H1 (cell line): ENCODE measurements around the gene INPP5J. TPM values are rescaled to one million over a fixed set of nuclear protein-coding genes. Genes with fewer than 3 reads are reported as not detected.
A peak's percentile ranks its signal among the peaks of the same experiment; 100 is the strongest.

Experiments used
- CTCF ChIA-PET: fragments of 300-600 bp; sonication (Branson Sonifier 250); formaldehyde crosslinking; loops from one replicate; lab custom pipeline; 2021; ENCODE audit not compliant: partially characterized antibody; lab: Charles Lee
- POLR2A ChIA-PET: fragments of 300-600 bp; sonication (Branson Sonifier 250); formaldehyde crosslinking; loops from one replicate; lab custom pipeline; 2021; ENCODE audit warnings: inconsistent platforms; ENCODE audit not compliant: partially characterized antibody; lab: Charles Lee
- DNase-seq, 2 experiments: peaks; one replicate each; pipeline versions ENCODE4 v3.0.0 to v3.0.0-alpha.2; 2010 to 2022; ENCODE audit warnings: low spot score in 2 of 2, low read depth in 1 of 2, mixed read lengths in 1 of 2
- FAIRE-seq: peaks from 2 replicates; lab custom pipeline; 2011; peaks lifted over from hg19 to GRCh38; lab: Jason Lieb, UNC
- H2AFZ ChIP-seq: 2 replicates; pipeline ENCODE4 v1.8.1; 2012; ENCODE audit warnings: low read length, inconsistent platforms
- H2AK5ac ChIP-seq: 2 replicates; pipeline ENCODE4 v1.6.1; 2013; ENCODE audit warnings: low read depth, low read length
- H2BK120ac ChIP-seq: replicated peaks from 2 replicates; pipeline ENCODE3; 2013; ENCODE audit warnings: low read depth, low read length, inconsistent platforms
- H2BK12ac ChIP-seq: 2 replicates; pipeline ENCODE4 v1.6.1; 2013; ENCODE audit warnings: low read depth, low read length
- H2BK15ac ChIP-seq: 2 replicates; pipeline ENCODE4 v1.6.1; 2013; ENCODE audit warnings: low read length
- H2BK20ac ChIP-seq: 2 replicates; pipeline ENCODE4 v1.6.1; 2013; ENCODE audit warnings: low read length
- H2BK5ac ChIP-seq: 2 replicates; pipeline ENCODE4 v1.6.1; 2013; ENCODE audit warnings: low read depth, low read length
- H3K14ac ChIP-seq: 2 replicates; pipeline ENCODE4 v1.6.1; 2013; ENCODE audit warnings: inconsistent platforms; ENCODE audit not compliant: insufficient read length
- H3K18ac ChIP-seq: 2 replicates; pipeline ENCODE4 v1.6.1; 2013; ENCODE audit warnings: low read length; ENCODE audit errors: extremely low read depth
- H3K23ac ChIP-seq: 2 replicates; pipeline ENCODE4 v1.6.1; 2013; ENCODE audit warnings: inconsistent platforms; ENCODE audit not compliant: insufficient read length
- H3K23me2 ChIP-seq: 2 replicates; pipeline ENCODE4 v1.6.1; 2013; ENCODE audit warnings: low read depth, low read length
- H3K27ac ChIP-seq: 2 replicates; pipeline ENCODE4 v1.6.1; 2011; ENCODE audit warnings: low read depth, low read length, inconsistent platforms
- H3K27me3 ChIP-seq, 4 experiments: replicated peaks in 1 of 4; 1 replicate in 1 of 4; 2 replicates in 3 of 4; pipeline versions ENCODE4 v1.6.1 to v1.8.1; 2011 to 2013; ENCODE audit warnings: low read length in 3 of 4, mild to moderate bottlenecking in 3 of 4, inconsistent platforms in 2 of 4, mixed read lengths in 2 of 4, moderate library complexity in 1 of 4; ENCODE audit not compliant: control insufficient read depth in 3 of 4, insufficient read depth in 3 of 4; ENCODE audit errors: extremely low read depth in 1 of 4
- H3K36me3 ChIP-seq, 4 experiments: 2 replicates each; pipeline versions ENCODE4 v1.6.1 to v1.8.1; 2011 to 2013; ENCODE audit warnings: mild to moderate bottlenecking in 4 of 4, low read length in 3 of 4, moderate library complexity in 2 of 4, control low read depth in 1 of 4, inconsistent platforms in 1 of 4; ENCODE audit not compliant: insufficient read depth in 4 of 4, control insufficient read depth in 2 of 4
- H3K4ac ChIP-seq: replicated peaks from 2 replicates; pipeline ENCODE3; 2013; ENCODE audit warnings: low read length, low read depth, mixed read lengths, inconsistent platforms; ENCODE audit not compliant: insufficient read length
- H3K4me1 ChIP-seq, 4 experiments: replicated peaks in 1 of 4; 1 replicate in 1 of 4; 2 replicates in 3 of 4; pipeline versions ENCODE4 v1.6.1 to v1.8.1; 2011 to 2013; ENCODE audit warnings: low read length in 3 of 4, inconsistent platforms in 2 of 4, mixed read lengths in 1 of 4; ENCODE audit not compliant: insufficient read depth in 4 of 4, control insufficient read depth in 3 of 4
- H3K4me2 ChIP-seq, 2 experiments: 2 replicates each; pipeline versions ENCODE4 v1.6.1 to v1.8.1; 2011 to 2013; ENCODE audit warnings: low read depth in 2 of 2, low read length in 2 of 2, control low read depth in 1 of 2, inconsistent platforms in 1 of 2, mild to moderate bottlenecking in 1 of 2; ENCODE audit not compliant: insufficient read depth in 1 of 2
- H3K4me3 ChIP-seq, 4 experiments: fragments of 200-600, 300-600 bp in 1 of 4; sonication (generic), shearing (Covaris generic), sonication (Bioruptor Twin) in 1 of 4; 2 replicates each; pipeline versions ENCODE4 v1.5.1 to v1.8.1; 2011 to 2016; ENCODE audit warnings: low read length in 4 of 4, low read depth in 3 of 4, control low read depth in 2 of 4, inconsistent platforms in 2 of 4, mild to moderate bottlenecking in 2 of 4, mixed read lengths in 1 of 4, moderate library complexity in 1 of 4; ENCODE audit not compliant: insufficient read depth in 2 of 4; ENCODE audit errors: extremely low read depth in 1 of 4
- H3K56ac ChIP-seq: replicated peaks from 2 replicates; pipeline ENCODE3; 2013; ENCODE audit warnings: low read depth, mild to moderate bottlenecking, mixed read lengths, low read length, inconsistent platforms; ENCODE audit not compliant: insufficient read length
- H3K79me1 ChIP-seq: 2 replicates; pipeline ENCODE4 v1.6.1; 2013; ENCODE audit warnings: low read depth, low read length, control low read depth
- H3K79me2 ChIP-seq, 2 experiments: 2 replicates each; pipeline versions ENCODE4 v1.6.1 to v1.8.1; 2012 to 2013; ENCODE audit warnings: low read length in 2 of 2, mild to moderate bottlenecking in 2 of 2, inconsistent platforms in 1 of 2; ENCODE audit not compliant: insufficient read depth in 2 of 2, control insufficient read depth in 1 of 2
- H3K9ac ChIP-seq, 4 experiments: replicated peaks in 1 of 4; 1 replicate in 1 of 4; 2 replicates in 3 of 4; pipeline versions ENCODE4 v1.6.1 to v1.8.1; 2011 to 2013; ENCODE audit warnings: low read depth in 3 of 4, low read length in 3 of 4, control low read depth in 2 of 4, mild to moderate bottlenecking in 2 of 4, moderate library complexity in 2 of 4, inconsistent platforms in 1 of 4; ENCODE audit errors: extremely low read depth in 1 of 4
- H3K9me3 ChIP-seq, 2 experiments: 2 replicates each; pipeline versions ENCODE4 v1.6.1 to v1.8.1; 2012 to 2013; ENCODE audit warnings: mild to moderate bottlenecking in 2 of 2, moderate library complexity in 2 of 2, control low read depth in 1 of 2, inconsistent platforms in 1 of 2, low read depth in 1 of 2, low read length in 1 of 2, mixed read lengths in 1 of 2; ENCODE audit not compliant: insufficient read depth in 2 of 2
- H4K20me1 ChIP-seq, 2 experiments: replicated peaks in 1 of 2; 2 replicates each; pipeline versions ENCODE3 to v1.8.1; 2011 to 2013; ENCODE audit warnings: inconsistent platforms in 2 of 2, low read length in 2 of 2, mild to moderate bottlenecking in 1 of 2; ENCODE audit not compliant: insufficient read depth in 2 of 2, control insufficient read depth in 1 of 2
- H4K5ac ChIP-seq: 2 replicates; pipeline ENCODE4 v1.6.1; 2013; ENCODE audit warnings: low read length, low read depth, mixed read lengths, inconsistent platforms; ENCODE audit not compliant: insufficient read length
- H4K8ac ChIP-seq: 2 replicates; pipeline ENCODE4 v1.8.0; 2013; ENCODE audit warnings: mild to moderate bottlenecking, moderate library complexity, low read length, inconsistent platforms; ENCODE audit not compliant: insufficient read depth; ENCODE audit errors: extremely low read depth
- H4K91ac ChIP-seq: replicated peaks from 2 replicates; pipeline ENCODE3; 2013; ENCODE audit warnings: low read length, mixed read lengths, inconsistent platforms; ENCODE audit not compliant: insufficient read length
- ASH2L ChIP-seq: fragments of 200-600, 300-600 bp; sonication (generic); IDR thresholded peaks from one replicate; pipeline ENCODE4 v1.7.1; 2017; ENCODE audit warnings: low read length
- BACH1 ChIP-seq: IDR thresholded peaks from 2 replicates; pipeline ENCODE4 v1.6.1; 2012; ENCODE audit warnings: low read length, improper control_type of control experiment
- CEBPB ChIP-seq: IDR thresholded peaks from 2 replicates; pipeline ENCODE4 v1.6.1; 2012; ENCODE audit warnings: low read depth, low read length
- E2F6 ChIP-seq: IDR thresholded peaks from 2 replicates; pipeline ENCODE4 v1.6.1; 2012; ENCODE audit warnings: inconsistent platforms
- EGR1 ChIP-seq: IDR thresholded peaks from 2 replicates; pipeline ENCODE4 v1.6.1; 2011; ENCODE audit warnings: low read depth, low read length, borderline replicate concordance
- GABPA ChIP-seq: IDR thresholded peaks from 2 replicates; pipeline ENCODE4 v1.6.1; 2011; ENCODE audit warnings: mild to moderate bottlenecking, low read length, moderate library complexity, borderline replicate concordance; ENCODE audit not compliant: insufficient read depth
- KDM5A ChIP-seq: fragments of 200-600 bp; IDR thresholded peaks from 2 replicates; pipeline ENCODE4 v1.7.1; 2012; ENCODE audit warnings: mild to moderate bottlenecking, low read length, inconsistent platforms, mixed read lengths
- MAX ChIP-seq: IDR thresholded peaks from 2 replicates; pipeline ENCODE4 v1.6.1; 2012; ENCODE audit warnings: inconsistent platforms
- SAP30 ChIP-seq: fragments of 300-600 bp; sonication (generic); IDR thresholded peaks from 2 replicates; pipeline ENCODE4 v1.7.1; 2012; ENCODE audit warnings: low read length, moderate library complexity, mild to moderate bottlenecking, inconsistent platforms; ENCODE audit not compliant: insufficient read depth, insufficient replicate concordance
- SP2 ChIP-seq: IDR thresholded peaks from 2 replicates; pipeline ENCODE4 v1.6.1; 2012; ENCODE audit warnings: mild to moderate bottlenecking, low read length, inconsistent platforms
- SRF ChIP-seq: IDR thresholded peaks from 2 replicates; pipeline ENCODE4 v1.6.1; 2011; ENCODE audit warnings: mild to moderate bottlenecking, low read depth, low read length, moderate library complexity
- SUZ12 ChIP-seq: fragments of 200-600 bp; sonication (generic); IDR thresholded peaks from 2 replicates; pipeline ENCODE4 v1.6.1; 2012; ENCODE audit warnings: mild to moderate bottlenecking, inconsistent platforms, low read length, moderate library complexity, mixed read lengths
- ZNF274 ChIP-seq: IDR thresholded peaks from 2 replicates; pipeline ENCODE4 v1.7.0; 2012; ENCODE audit warnings: low read length, borderline replicate concordance; ENCODE audit errors: extremely low read depth
- WGBS, 2 experiments: shearing (Covaris generic) in 1 of 2; methylation state at CpG; one replicate each; pipeline versions ENCODE4 v1.1.6 to v1.1.7; 2013 to 2015; ENCODE audit warnings: low lambda C conversion rate in 2 of 2, mixed read lengths in 2 of 2, inconsistent platforms in 1 of 2, low coverage in 1 of 2, missing lambda C conversion rate in 1 of 2; ENCODE audit not compliant: insufficient replicate concordance in 2 of 2, insufficient coverage in 1 of 2, insufficient read length in 1 of 2; ENCODE audit errors: extremely low coverage in 1 of 2, missing lambda C conversion rate in 1 of 2; 5-methylcytosine and 5-hydroxymethylcytosine counted together
- polyA plus RNA-seq, 7 experiments: library from polyadenylated mRNA; depleted of rRNA in 3 of 7; stranded (reverse) in 5 of 7; unstranded in 2 of 7; fragments of >200 nt in 5 of 7; fragments of 200-250 nt in 2 of 7; gene quantifications; 1 replicate in 5 of 7; 2 replicates in 1 of 7; 4 replicates in 1 of 7; pipeline versions ENCODE4 v1.2.1 to v1.2.3, GENCODE V29; 2011 to 2013; ENCODE audit warnings: missing spikeins in 2 of 7, mixed read lengths in 2 of 7
- total RNA-seq: library from RNA; stranded (reverse); fragmentation: NEBNext Ultra II Directional; extraction: Animal tissue kit (Norgen Biotek cat#: 25700); gene quantifications from 2 replicates; pipeline ENCODE4 v1.2.1, GENCODE V29; 2021

Gene INPP5J
- total and polyA plus RNA-seq, 2 of the 8 experiments (the other 6 are each of a cell fraction or from before 2014, with no cell fraction given): 5.4 to 6.0 TPM

- no peak for FAIRE-seq
- no peak overlapping the region for H2AFZ ChIP-seq
- no peak overlapping the region for H3K4me2 ChIP-seq
- no peak overlapping the region for H3K4ac ChIP-seq
- no peak overlapping the region for H3K9ac ChIP-seq
- no peak overlapping the region for H2BK120ac ChIP-seq
- peaks cover 0 to 14% of the 10 kb centered on the region in 2 experiments; a peak in 3 of 4 replicates for H3K79me2 ChIP-seq
- no peak overlapping the region for H2BK5ac ChIP-seq
- no peak overlapping the region for H3K27ac ChIP-seq
- no peak overlapping the region for H3K14ac ChIP-seq
- POLR2A ChIA-PET: interaction anchor here (1.5 kb wide), 1 partner anchor 59 kb away, joined by 3 read pairs; no protein-coding TSS in a partner anchor
- H3K27me3 ChIP-seq: 0 out of 7 replicates have a peak, but pooled peaks cover 0 to 3% (median 0%) of the 10 kb centered on the region in 4 experiments
- H4K5ac ChIP-seq: no peak overlapping the region
- no peak overlapping the region for H2BK12ac ChIP-seq
- peaks cover 11% of the 10 kb centered on the region; the same call in 1 of the 2 replicates for H3K79me1 ChIP-seq
- H3K4me3 ChIP-seq: no peak overlapping the region
- H3K9me3 ChIP-seq: peaks cover 0 to 5% of the 10 kb centered on the region in 2 experiments; a peak in 1 of 4 replicates
- no peak overlapping the region for H4K8ac ChIP-seq
- CTCF ChIA-PET: interaction anchor here (0.7 to 11.9 kb wide), 10 partner anchors 7 to 69 kb away, joined by 3 to 124 read pairs (median 4); partner anchors contain the start of genes LIMK2 and SELENOM
- peaks cover 0 to 4% of the 10 kb centered on the region in 2 experiments for H4K20me1 ChIP-seq
- DNase-seq: no peak
- H3K23me2 ChIP-seq: peaks cover 12% of the 10 kb centered on the region
- no peaks in the 10 kb centered on the region; a peak in 1 of 8 replicates for H3K36me3 ChIP-seq
- no peak overlapping the region for H2BK15ac ChIP-seq
- H3K4me1 ChIP-seq: peaks cover 7 to 20% (median 12%) of the 10 kb centered on the region in 4 experiments
- no peak overlapping the region for H3K18ac ChIP-seq
- no peak overlapping the region for H3K23ac ChIP-seq
- 90% methylated on average over 3 of the region's 3 CpGs; no CpG with 5 or more reads in 1 of the 2 experiments for WGBS, 2 experiments
- no peak overlapping the region for H4K91ac ChIP-seq
- H2AK5ac ChIP-seq: peak overlapping the region; percentile 42; the same call in 1 of the 2 replicates
- no peak overlapping the region for H2BK20ac ChIP-seq
- no peak overlapping the region for H3K56ac ChIP-seq
- TF ChIP-seq E2F6 (no peak), ASH2L (no peak), GABPA (no peak), SP2 (no peak), CEBPB (no peak), ZNF274 (no peak), SAP30 (no peak), BACH1 (no peak), SUZ12 (no peak), SRF (no peak), MAX (no peak), EGR1 (no peak), KDM5A (no peak)
Measured at GRCh38 chr22:31143537-31143936, 20.8 kb downstream of the INPP5J start.
